ENCODE results near the gene ARL17A.
"Not testable (repeated sequence)": the region's sequence is repeated elsewhere in the genome, so short reads cannot be mapped to it uniquely, and the experiment has no call there.

Gene ARL17A

GRCh38 chr17:46560048-46560447 is 19.4 kb downstream of the ARL17A start:
- not testable (repeated sequence) for H3K4me3 ChIP-seq (ENCODE audit: low read length); DNase-seq (ENCODE audit: low read depth)

DNA sequence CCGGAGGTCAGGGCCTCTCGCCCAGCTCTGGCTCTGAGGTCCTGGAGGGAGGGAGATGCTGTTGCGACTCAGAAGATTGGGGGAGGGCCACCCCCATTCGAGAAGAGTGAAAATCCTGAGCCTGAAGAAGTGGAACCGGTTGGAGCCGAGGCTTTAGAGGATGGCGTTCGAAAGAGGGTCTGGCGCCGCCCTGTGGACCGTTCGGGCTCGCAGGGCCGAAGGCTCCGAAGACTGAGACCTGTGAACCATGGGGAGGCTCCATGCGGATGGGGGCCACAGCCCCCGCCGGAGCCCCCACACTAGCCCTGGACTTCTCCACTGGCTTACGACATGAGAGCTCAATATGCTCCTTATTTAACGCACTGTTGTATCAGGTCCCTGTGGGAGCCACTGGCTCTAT is 20.3 kb downstream of the ARL17A start:
- DNase-seq (ENCODE audit: low read depth); H3K4me3 ChIP-seq (ENCODE audit: low read length): not testable (repeated sequence)

DNA sequence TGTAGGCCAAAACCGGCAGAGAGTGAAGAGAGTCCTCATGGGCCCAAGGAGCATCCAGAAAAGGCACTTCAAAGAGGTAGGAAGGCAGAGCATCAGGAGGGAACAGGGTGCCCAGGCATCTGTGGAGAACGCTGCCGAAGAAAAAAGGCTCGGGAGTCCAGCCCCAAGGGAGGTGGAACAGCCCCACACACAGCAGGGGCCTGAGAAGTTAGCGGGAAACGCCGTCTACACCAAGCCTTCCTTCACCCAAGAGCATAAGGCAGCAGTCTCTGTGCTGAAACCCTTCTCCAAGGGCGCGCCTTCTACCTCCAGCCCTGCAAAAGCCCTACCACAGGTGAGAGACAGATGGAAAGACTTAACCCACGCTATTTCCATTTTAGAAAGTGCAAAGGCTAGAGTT is 30.9 kb downstream of the ARL17A start:
- not testable (repeated sequence) for DNase-seq (ENCODE audit: low read depth); H3K4me3 ChIP-seq (ENCODE audit: low read length)

DNA sequence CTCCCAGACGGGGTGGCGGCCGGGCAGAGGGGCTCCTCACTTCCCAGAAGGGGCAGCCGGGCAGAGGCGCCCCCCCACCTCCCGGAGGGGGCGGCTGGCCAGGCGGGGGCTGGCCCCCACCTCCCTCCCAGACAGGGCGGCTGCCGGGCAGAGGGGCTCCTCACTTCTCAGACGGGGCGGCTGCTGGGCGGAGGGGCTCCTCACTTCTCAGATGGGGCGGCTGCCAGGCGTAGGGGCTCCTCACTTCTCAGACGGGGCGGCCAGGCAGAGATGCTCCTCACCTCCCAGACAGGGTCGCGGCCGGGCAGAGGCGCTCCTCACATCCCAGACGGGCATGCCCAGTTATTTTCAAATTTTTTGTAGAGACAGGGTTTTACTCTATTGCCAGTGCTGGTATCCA is 44.8 kb downstream of the ARL17A start:
- not testable (repeated sequence) for H3K4me3 ChIP-seq (ENCODE audit: low read length); DNase-seq (ENCODE audit: low read depth)

- not testable (repeated sequence) for H3K4me3 ChIP-seq (ENCODE audit: low read length); DNase-seq (ENCODE audit: low read depth)
Measured at GRCh38 chr17:46512168-46512567, 67.3 kb downstream of the ARL17A start, which contains the start of gene LRRC37A2. Gene LRRC37A2, plus strand, starts transcription at chr17:46512468. Its CDS starts 245 bp downstream, at chr17:46512713.

GRCh38 chr17:46505896-46506295 is 73.6 kb downstream of the ARL17A start:
- not testable (repeated sequence) for DNase-seq (ENCODE audit: low read depth); H3K4me3 ChIP-seq (ENCODE audit: low read length)

DNA sequence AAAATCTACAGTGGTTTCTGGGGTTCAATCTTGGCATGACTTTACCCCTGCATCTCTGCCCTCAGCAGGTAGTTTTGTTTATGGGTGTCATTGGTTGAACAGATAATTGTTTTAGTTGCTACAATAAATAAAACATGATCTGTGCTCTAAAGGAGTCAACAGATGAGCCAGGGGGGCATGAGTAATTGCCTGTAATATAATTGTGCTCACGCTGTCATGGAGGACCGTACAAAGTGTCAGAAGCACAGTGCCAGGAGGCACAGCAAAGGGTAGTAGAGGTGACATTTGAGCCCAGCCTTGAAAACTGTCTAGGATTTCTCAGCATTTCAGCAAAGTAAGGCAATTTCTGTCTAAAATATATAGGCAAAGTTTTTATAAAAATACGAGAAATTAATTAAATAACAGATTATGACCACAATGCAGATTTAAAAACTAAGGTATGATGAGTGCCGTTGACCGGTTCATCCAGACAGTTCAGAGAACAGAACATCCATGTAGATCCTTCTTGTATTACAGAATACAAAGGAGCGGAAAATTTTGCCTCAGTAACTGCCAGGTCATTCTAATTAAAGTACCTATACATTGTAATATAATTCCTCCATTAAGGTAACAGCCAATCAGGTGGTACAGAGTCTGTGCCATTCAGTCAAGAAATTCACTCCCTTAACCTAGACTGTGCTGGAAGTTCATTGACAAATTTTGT is 79.9 kb downstream of the ARL17A start:
- DNase-seq (ENCODE audit: low read depth); H3K4me3 ChIP-seq (ENCODE audit: low read length): not testable (repeated sequence)

DNA sequence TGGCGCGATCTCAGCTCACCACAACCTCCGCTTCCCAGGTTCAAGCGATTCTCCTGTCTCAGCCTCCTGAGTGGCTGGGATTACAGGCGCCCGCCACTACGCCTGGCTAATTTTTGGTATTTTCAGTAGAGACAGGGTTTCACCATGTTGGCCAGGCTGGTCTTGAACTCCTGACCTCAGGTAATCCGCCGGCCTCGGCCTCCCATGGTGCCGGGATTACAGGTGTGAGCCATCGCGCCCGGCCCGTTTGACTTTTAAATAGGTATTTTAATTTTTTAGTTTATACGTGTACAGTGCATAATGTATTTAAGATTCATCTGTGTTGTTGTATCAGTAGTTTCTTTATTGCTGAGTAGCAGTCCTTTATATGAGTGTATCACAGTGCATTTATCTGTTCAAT is 87.5 kb downstream of the ARL17A start:
- DNase-seq (ENCODE audit: low read depth); H3K4me3 ChIP-seq (ENCODE audit: low read length): not testable (repeated sequence)

DNA sequence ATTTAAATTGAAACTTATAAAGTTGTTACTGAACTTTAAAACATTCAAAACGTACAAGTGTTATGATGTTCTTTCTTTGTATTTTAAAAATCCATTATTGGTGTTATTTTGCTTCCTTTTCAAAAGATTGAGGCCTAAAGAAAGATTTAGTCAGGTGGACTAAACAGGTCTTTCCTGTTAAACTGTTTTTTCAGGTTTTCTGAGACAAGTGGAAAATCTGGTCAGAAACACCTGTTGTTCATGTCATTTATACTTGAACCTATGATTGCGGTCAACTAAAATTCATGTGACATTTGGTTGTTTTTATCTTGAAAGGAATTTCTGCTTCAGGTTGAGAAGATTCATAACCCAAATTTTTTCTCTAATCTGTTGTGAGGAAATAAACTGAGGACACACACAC is 98.2 kb downstream of the ARL17A start:
- DNase-seq (ENCODE audit: low read depth); H3K4me3 ChIP-seq (ENCODE audit: low read length): not testable (repeated sequence)

- not testable (repeated sequence) for DNase-seq (ENCODE audit: low read depth)
Measured at GRCh38 chr17:46478823-46479222, 100.7 kb downstream of the ARL17A start.

GRCh38 chr17:46475583-46475982 is 103.9 kb downstream of the ARL17A start:
- H3K4me3 ChIP-seq (ENCODE audit: low read length); DNase-seq (ENCODE audit: low read depth): not testable (repeated sequence)

More at GRCh38 chr17:46478823-46479222, 100.7 kb downstream of the ARL17A start:
- H3K4me3 ChIP-seq (ENCODE audit: low read length): not testable (repeated sequence)

GRCh38 chr17:46474489-46474888 is 105.0 kb downstream of the ARL17A start:
- not testable (repeated sequence) for DNase-seq (ENCODE audit: low read depth); H3K4me3 ChIP-seq (ENCODE audit: low read length)

- H3K4me3 ChIP-seq (ENCODE audit: low read length); DNase-seq (ENCODE audit: low read depth): not testable (repeated sequence)
Measured at GRCh38 chr17:46467618-46468017, 111.9 kb downstream of the ARL17A start.
